Measurements from ENCODE around the gene TPSAB1. TPM values are rescaled to one million over a fixed set of nuclear protein-coding genes. Genes with fewer than 3 reads are reported as not detected.
"Not testable (repeated sequence)": the region's sequence is repeated elsewhere in the genome, so short reads cannot be mapped to it uniquely, and the experiment has no call there.

Gene TPSAB1
- total RNA-seq, 4 donors from 2014 or later, result 4.3 to 8.6 (median 6.5) TPM

DNA sequence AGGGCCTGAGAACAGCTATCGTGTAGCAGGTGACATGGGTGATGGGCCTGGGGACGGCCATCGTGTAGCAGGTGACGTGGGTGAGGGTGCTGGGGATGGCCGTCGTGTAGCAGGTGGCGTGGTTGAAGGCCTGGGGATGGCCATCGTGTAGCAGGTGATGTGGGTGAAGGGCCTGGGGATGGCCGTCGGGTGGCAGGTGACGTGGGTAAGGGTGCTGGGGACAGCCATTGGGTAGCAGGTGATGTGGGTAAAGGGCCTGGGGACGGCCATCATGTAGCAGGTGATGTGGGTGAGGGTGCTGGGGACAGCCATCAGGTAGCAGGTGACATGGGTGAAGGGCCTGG, 30.8 kb downstream of the TPSAB1 start:
- H3K4me1 ChIP-seq, result peaks cover 0 to 9% of the 10 kb centered on the region in 2 donors
- no peaks in the 10 kb centered on the region for H3K9me3 ChIP-seq
- DNase-seq, result no peak
- H3K36me3 ChIP-seq, result no peaks in the 10 kb centered on the region
- intact Hi-C loops (cut with DNase I), result no loop called here
- H3K27me3 ChIP-seq, result no peaks in the 10 kb centered on the region
- WGBS, 2 donors, result 62 to 65% methylated on average over 12 of the region's 12 CpGs
- H3K27ac ChIP-seq, result no peak overlapping the region
- H3K4me3 ChIP-seq (replicated peaks in 1 of 3), result no peak overlapping the region
- TF ChIP-seq CTCF (IDR thresholded peaks at IDR 0.05) (no peak), POLR2A (IDR thresholded peaks at IDR 0.05) (no peak)

DNA sequence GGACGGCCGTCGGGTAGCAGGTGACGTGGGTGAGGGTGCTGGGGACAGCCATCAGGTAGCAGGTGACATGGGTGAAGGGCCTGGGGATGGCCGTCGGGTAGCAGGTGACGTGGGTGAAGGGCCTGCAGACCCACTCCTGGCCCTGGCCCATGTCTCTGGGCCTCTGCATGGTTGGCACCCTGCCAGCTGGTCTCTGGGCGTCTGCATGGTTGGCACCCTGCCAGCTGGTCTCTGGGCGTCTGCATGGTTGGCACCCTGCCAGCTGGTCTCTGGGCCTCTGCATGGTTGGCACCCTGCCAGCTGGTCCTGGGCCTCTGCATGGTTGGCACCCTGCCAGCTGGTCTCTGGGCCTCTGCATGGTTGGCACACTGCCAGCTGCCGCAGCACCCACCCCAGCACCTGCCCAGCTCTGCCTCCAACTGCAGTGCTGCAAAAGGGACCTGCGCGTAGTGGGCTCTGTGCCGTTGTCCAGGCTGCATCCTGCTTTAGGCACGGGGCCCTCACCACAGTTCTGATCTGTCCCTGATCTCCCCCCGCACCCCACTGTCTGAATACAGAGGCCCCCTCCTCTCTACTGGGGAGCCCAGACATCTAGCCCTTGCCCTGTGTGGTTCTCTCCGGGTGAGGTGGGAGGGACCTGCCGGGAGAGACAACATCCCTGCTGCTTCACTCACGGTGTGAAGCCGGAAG, 31.4 kb downstream of the TPSAB1 start:
- H3K9me3 ChIP-seq; H3K27ac ChIP-seq; H3K36me3 ChIP-seq; H3K27me3 ChIP-seq; H3K4me1 ChIP-seq; H3K4me3 ChIP-seq (replicated peaks in 1 of 3); intact Hi-C loops (cut with DNase I): not testable (repeated sequence)
- peak; percentile 66 to 80 for DNase-seq
- WGBS, 2 donors, result 7 to 9% methylated on average over 11 to 17 of the region's 19 CpGs

- TF ChIP-seq POLR2A (IDR thresholded peaks at IDR 0.05) (no peak), CTCF (IDR thresholded peaks at IDR 0.05) (no peak)
- intact Hi-C loops (cut with DNase I), result no loop called here
- Histone ChIP-seq H3K9me3 (no peaks in the 10 kb centered on the region), H3K27me3 (no peaks in the 10 kb centered on the region), H3K4me1 (peaks cover 0 to 9% of the 10 kb centered on the region in 2 donors), H3K4me3 (replicated peaks in 1 of 3) (no peak overlapping the region), H3K27ac (no peak overlapping the region), H3K36me3 (no peaks in the 10 kb centered on the region)
- WGBS, 2 donors, result 67 to 75% methylated on average over 7 to 9 of the region's 9 CpGs
- DNase-seq, result no peak
Observed at GRCh38 chr16:1272453-1273198, 32.1 kb downstream of the TPSAB1 start.

DNA sequence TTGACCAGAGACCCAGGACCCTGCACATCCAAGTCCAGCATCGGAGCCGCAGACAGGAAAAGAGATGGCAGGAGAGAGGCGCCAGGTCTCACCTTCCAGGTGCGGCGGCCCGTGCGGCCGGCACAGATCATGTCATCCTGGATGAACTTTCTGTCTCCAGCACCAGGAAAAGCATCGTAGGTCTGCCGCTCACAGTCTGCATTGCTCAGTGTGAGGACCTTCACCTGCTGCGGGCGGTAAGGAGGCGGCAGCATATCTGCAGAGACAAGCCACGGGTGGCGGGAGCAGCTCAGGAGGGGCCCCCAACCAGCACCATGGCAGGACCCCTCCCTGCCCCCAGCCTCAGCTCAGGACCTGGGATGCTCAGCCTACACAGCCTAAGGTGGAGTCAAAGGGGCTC, 33.3 kb downstream of the TPSAB1 start:
- TF ChIP-seq POLR2A (IDR thresholded peaks at IDR 0.05), result no peak
- no peak for TF ChIP-seq CTCF (IDR thresholded peaks at IDR 0.05)
- intact Hi-C loops (cut with DNase I), result no loop called here
- no peaks in the 10 kb centered on the region for H3K36me3 ChIP-seq
- peaks cover 0 to 9% of the 10 kb centered on the region in 2 donors for H3K4me1 ChIP-seq
- H3K9me3 ChIP-seq, result no peaks in the 10 kb centered on the region
- H3K4me3 ChIP-seq (replicated peaks in 1 of 3), result no peak overlapping the region
- H3K27me3 ChIP-seq, result no peaks in the 10 kb centered on the region
- 90 to 94% methylated on average over 9 to 15 of the region's 15 CpGs for WGBS, 2 donors
- no peak for DNase-seq
- no peak overlapping the region for H3K27ac ChIP-seq

- Histone ChIP-seq H3K27ac (no peak overlapping the region), H3K4me3 (replicated peaks in 1 of 3) (no peak overlapping the region), H3K36me3 (no peaks in the 10 kb centered on the region), H3K9me3 (no peaks in the 10 kb centered on the region), H3K4me1 (peaks cover 0 to 9% of the 10 kb centered on the region in 2 donors), H3K27me3 (no peaks in the 10 kb centered on the region)
- DNase-seq, result no peak
- no peak for TF ChIP-seq CTCF (IDR thresholded peaks at IDR 0.05)
- no peak for TF ChIP-seq POLR2A (IDR thresholded peaks at IDR 0.05)
- intact Hi-C loops (cut with DNase I), result no loop called here
- 94 to 96% methylated on average over 7 of the region's 7 CpGs for WGBS, 2 donors
Observed at GRCh38 chr16:1274767-1275166, 34.3 kb downstream of the TPSAB1 start.

Measured in thyroid gland (tissue), 4 donors.